Measurements from ENCODE around the gene ADNP2.

ADNP2 gene, protein sequence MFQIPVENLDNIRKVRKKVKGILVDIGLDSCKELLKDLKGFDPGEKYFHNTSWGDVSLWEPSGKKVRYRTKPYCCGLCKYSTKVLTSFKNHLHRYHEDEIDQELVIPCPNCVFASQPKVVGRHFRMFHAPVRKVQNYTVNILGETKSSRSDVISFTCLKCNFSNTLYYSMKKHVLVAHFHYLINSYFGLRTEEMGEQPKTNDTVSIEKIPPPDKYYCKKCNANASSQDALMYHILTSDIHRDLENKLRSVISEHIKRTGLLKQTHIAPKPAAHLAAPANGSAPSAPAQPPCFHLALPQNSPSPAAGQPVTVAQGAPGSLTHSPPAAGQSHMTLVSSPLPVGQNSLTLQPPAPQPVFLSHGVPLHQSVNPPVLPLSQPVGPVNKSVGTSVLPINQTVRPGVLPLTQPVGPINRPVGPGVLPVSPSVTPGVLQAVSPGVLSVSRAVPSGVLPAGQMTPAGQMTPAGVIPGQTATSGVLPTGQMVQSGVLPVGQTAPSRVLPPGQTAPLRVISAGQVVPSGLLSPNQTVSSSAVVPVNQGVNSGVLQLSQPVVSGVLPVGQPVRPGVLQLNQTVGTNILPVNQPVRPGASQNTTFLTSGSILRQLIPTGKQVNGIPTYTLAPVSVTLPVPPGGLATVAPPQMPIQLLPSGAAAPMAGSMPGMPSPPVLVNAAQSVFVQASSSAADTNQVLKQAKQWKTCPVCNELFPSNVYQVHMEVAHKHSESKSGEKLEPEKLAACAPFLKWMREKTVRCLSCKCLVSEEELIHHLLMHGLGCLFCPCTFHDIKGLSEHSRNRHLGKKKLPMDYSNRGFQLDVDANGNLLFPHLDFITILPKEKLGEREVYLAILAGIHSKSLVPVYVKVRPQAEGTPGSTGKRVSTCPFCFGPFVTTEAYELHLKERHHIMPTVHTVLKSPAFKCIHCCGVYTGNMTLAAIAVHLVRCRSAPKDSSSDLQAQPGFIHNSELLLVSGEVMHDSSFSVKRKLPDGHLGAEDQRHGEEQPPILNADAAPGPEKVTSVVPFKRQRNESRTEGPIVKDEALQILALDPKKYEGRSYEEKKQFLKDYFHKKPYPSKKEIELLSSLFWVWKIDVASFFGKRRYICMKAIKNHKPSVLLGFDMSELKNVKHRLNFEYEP

DNA sequence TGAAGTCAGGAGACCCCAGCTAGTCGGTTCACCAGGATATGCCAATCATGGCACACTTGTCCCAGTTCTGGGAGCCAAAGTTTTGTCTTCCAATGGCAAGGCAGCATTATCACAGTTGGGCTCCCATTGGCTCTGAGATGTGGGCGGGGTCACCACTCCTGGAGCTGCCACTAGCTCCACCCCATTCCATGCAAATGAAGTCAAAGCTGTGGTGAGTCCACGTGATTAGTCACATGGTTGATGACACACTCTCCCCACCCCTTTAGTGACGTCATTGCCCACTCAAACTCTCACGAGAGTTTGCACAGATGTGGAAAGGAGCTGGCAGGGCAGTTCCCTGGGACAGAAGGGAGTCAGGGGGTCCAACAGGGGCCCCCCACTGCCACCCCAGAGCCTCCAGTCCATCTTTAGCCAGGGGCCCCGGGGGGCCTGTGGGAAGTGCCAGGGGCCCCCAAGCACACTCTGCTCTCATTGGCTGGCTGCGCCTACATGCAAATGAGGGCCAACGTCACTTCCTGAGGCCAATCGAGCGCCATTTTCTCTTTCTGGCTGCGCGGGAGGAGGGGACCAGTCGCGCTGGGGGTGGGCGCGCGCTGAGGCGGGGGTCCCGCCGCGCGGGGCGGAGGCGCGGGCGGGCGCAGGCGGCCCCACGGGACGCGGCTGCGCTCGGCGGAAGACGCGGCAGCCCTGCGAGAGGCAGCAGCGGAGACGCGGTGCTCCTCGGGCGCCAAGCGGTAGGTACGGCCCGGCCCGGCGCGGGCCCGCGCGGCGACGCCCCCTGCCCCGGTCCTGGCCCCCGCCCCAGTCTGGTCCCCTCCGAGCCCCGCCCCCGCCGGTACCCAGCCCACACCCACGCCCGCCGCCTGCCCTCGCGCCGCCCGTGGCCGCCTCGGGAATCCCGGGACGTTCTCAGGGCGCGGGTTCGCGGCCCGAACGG, at the start of gene ADNP2:
ADNP2 (plus strand) TSS at position 524 of the 937 bp plus-strand sequence. CDS start 8,281 bp downstream, outside the sequence.
- Histone ChIP-seq H3K4me2 (ENCODE audit: low read length) (peak within 1 kb of the TSS; percentile 88), H3K4me1 (peaks cover 11% of the 10 kb centered on the region), H3K36me3 (ENCODE audit: control insufficient read depth, insufficient read depth, low read length) (no peaks in the 10 kb centered on the region), H3K27me3 (ENCODE audit: control insufficient read depth, insufficient read depth, low read length) (no peaks in the 10 kb centered on the region), H3K27ac (peak within 1 kb of the TSS; percentile 77), H3K9me3 (ENCODE audit: control insufficient read depth, low read length) (peaks cover 3% of the 10 kb centered on the region), H3K4me3 (ENCODE audit: low read depth, low read length) (peak within 1 kb of the TSS; percentile 73), H3K9ac (no peak within 1 kb of the TSS), H3K79me2 (no peaks in the 10 kb centered on the region), H2AFZ (peak within 1 kb of the TSS; percentile 75)
- TF ChIP-seq, protein P1, sequence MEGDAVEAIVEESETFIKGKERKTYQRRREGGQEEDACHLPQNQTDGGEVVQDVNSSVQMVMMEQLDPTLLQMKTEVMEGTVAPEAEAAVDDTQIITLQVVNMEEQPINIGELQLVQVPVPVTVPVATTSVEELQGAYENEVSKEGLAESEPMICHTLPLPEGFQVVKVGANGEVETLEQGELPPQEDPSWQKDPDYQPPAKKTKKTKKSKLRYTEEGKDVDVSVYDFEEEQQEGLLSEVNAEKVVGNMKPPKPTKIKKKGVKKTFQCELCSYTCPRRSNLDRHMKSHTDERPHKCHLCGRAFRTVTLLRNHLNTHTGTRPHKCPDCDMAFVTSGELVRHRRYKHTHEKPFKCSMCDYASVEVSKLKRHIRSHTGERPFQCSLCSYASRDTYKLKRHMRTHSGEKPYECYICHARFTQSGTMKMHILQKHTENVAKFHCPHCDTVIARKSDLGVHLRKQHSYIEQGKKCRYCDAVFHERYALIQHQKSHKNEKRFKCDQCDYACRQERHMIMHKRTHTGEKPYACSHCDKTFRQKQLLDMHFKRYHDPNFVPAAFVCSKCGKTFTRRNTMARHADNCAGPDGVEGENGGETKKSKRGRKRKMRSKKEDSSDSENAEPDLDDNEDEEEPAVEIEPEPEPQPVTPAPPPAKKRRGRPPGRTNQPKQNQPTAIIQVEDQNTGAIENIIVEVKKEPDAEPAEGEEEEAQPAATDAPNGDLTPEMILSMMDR (IDR thresholded peaks at IDR 0.05): no peak

DNA sequence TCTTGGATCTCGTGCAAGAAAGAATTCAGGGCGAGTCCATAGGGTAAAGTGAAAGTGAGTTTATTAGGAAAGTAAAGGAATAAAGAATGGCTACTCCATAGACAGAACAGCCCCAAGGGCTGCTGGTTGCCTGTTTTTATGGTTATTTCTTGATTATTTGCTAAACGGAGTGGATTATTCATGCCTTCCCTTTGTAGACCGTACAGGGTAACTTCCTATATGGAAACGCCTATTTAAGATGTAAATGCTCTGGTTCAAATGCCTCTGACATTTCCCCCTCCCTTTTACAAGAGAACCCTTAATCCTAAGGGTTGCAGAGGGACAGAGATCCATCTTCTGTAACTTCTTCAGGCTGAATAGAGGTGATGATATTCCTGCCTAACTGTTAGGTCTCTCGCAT, 49.1 kb upstream of the ADNP2 start:
- Histone ChIP-seq H3K9me3 (ENCODE audit: control insufficient read depth, low read length) (no peaks in the 10 kb centered on the region), H3K9ac (no peak overlapping the region)
- TF ChIP-seq, protein P1 (IDR thresholded peaks at IDR 0.05): no peak

DNA sequence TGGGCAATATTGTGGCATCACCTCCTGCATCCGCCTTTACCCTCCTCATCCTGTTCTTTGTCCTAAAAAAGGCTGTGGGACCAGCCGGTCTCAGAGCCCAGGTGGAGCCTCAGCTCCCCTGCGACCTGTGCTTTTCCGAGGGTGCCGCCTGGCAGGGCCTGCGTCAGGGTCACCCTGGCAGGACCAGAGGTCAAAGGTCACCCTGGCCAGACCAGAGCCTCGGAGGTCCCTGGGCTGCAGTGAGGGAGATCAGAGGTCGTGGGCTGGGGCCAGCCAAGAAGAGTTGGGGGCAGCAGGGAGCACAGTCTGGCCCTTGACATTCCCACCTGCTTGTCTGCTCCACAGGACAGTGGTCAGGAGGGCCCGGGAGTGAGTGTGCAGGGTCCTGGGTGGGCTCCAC, 43.4 kb upstream of the ADNP2 start:
- H3K4me3 ChIP-seq (ENCODE audit: low read depth, low read length): no peak overlapping the region
- H3K27me3 ChIP-seq (ENCODE audit: control insufficient read depth, insufficient read depth, low read length): no peaks in the 10 kb centered on the region
- no peaks in the 10 kb centered on the region for H3K4me1 ChIP-seq
- no peaks in the 10 kb centered on the region for H3K79me2 ChIP-seq
- no peak overlapping the region for H3K9ac ChIP-seq
- TF ChIP-seq, protein P1 (IDR thresholded peaks at IDR 0.05): no peak
- no peaks in the 10 kb centered on the region for H3K9me3 ChIP-seq (ENCODE audit: control insufficient read depth, low read length)
- no peak overlapping the region for H3K27ac ChIP-seq
- no peak overlapping the region for H2AFZ ChIP-seq
- no peaks in the 10 kb centered on the region for H3K36me3 ChIP-seq (ENCODE audit: control insufficient read depth, insufficient read depth, low read length)
- H3K4me2 ChIP-seq (ENCODE audit: low read length): no peak overlapping the region

More for the DNA sequence above, 49.1 kb upstream of the ADNP2 start:
- H3K36me3 ChIP-seq (ENCODE audit: control insufficient read depth, insufficient read depth, low read length): no peaks in the 10 kb centered on the region
- no peaks in the 10 kb centered on the region for H3K79me2 ChIP-seq
- no peaks in the 10 kb centered on the region for H3K4me1 ChIP-seq
- no peak overlapping the region for H3K4me3 ChIP-seq (ENCODE audit: low read depth, low read length)
- no peak overlapping the region for H3K27ac ChIP-seq
- H2AFZ ChIP-seq: no peak overlapping the region
- no peak overlapping the region for H3K4me2 ChIP-seq (ENCODE audit: low read length)
- H3K27me3 ChIP-seq (ENCODE audit: control insufficient read depth, insufficient read depth, low read length): no peaks in the 10 kb centered on the region

DNA sequence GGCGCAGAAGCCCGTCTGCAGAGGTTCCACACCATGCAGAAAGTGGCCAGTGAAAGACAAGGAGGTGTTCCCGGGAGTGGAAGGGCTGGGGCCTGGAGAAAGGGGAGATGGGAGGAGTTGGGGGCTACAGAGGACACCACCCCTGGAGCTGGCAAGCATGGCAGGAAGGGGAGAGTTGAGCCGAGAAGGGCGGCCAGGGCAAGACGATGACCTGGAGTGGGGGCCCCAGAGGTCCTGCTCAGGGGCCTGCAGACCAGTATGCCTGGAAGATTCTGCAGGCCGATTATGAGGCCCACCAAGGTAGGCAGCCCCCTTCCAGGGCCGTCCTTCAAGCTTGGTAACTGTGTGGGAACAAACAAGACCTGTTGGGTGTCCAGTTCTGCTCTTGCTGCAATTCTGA, 41.7 kb upstream of the ADNP2 start:
- Histone ChIP-seq H3K79me2 (no peaks in the 10 kb centered on the region), H3K27ac (no peak overlapping the region), H3K9me3 (ENCODE audit: control insufficient read depth, low read length) (no peaks in the 10 kb centered on the region), H3K36me3 (ENCODE audit: control insufficient read depth, insufficient read depth, low read length) (no peaks in the 10 kb centered on the region), H3K4me1 (no peaks in the 10 kb centered on the region), H3K4me3 (ENCODE audit: low read depth, low read length) (no peak overlapping the region), H3K27me3 (ENCODE audit: control insufficient read depth, insufficient read depth, low read length) (no peaks in the 10 kb centered on the region), H3K4me2 (ENCODE audit: low read length) (no peak overlapping the region), H3K9ac (no peak overlapping the region), H2AFZ (no peak overlapping the region)
- TF ChIP-seq, protein P1 (IDR thresholded peaks at IDR 0.05): no peak

All from parathyroid adenoma (tissue), 2 donors.